HEK293 (cell line): ENCODE measurements around the gene PRMT7.
A peak's percentile ranks its signal among the peaks of the same experiment; 100 is the strongest.

Experiments used
- CTCF ChIP-seq: fragments of 450-650 bp; formaldehyde crosslinking; IDR thresholded peaks from 2 replicates; pipeline ENCODE4 v1.5.1; 2016; ENCODE audit warnings: missing biosample characterization, missing genetic modification characterization
- PRDM1 ChIP-seq: fragments of 450-650 bp; formaldehyde crosslinking; IDR thresholded peaks from 2 replicates; pipeline ENCODE4; 2016; ENCODE audit warnings: missing biosample characterization, missing genetic modification characterization
- REST ChIP-seq: fragments of 450-650 bp; formaldehyde crosslinking; IDR thresholded peaks from 2 replicates; pipeline ENCODE4 v1.5.1; 2016; ENCODE audit warnings: missing biosample characterization, missing genetic modification characterization
- YY1 ChIP-seq: fragments of 450-650 bp; formaldehyde crosslinking; IDR thresholded peaks from 2 replicates; pipeline ENCODE4 v1.5.1; 2018; ENCODE audit warnings: missing biosample characterization, missing genetic modification characterization
- ZBTB1 ChIP-seq: fragments of 450-650 bp; formaldehyde crosslinking; IDR thresholded peaks from 2 replicates; pipeline ENCODE4 v1.5.1; 2016; ENCODE audit warnings: missing biosample characterization, missing genetic modification characterization
- ZBTB11 ChIP-seq: fragments of 450-650 bp; formaldehyde crosslinking; conservative IDR thresholded peaks from 2 replicates; pipeline ENCODE4 v1.5.1; 2016; ENCODE audit warnings: low read depth, missing biosample characterization, missing genetic modification characterization
- ZBTB8A ChIP-seq: fragments of 450-650 bp; formaldehyde crosslinking; IDR thresholded peaks from 2 replicates; pipeline ENCODE4 v1.5.1; 2016; ENCODE audit warnings: missing biosample characterization, missing genetic modification characterization
- ZNF10 ChIP-seq: fragments of 450-650 bp; formaldehyde crosslinking; IDR thresholded peaks from 2 replicates; pipeline ENCODE4 v1.5.1; 2017; ENCODE audit warnings: missing biosample characterization, missing genetic modification characterization
- ZNF148 ChIP-seq: fragments of 450-650 bp; formaldehyde crosslinking; IDR thresholded peaks from 2 replicates; pipeline ENCODE4 v1.5.0; 2017; ENCODE audit warnings: missing biosample characterization, missing genetic modification characterization, borderline replicate concordance
- ZNF23 ChIP-seq: fragments of 450-650 bp; formaldehyde crosslinking; IDR thresholded peaks from 2 replicates; pipeline ENCODE4 v1.5.1; 2016; ENCODE audit warnings: missing biosample characterization, missing genetic modification characterization, borderline replicate concordance
- ZNF274 ChIP-seq, 2 experiments: fragments of 200-500 bp in 1 of 2; fragments of 450-650 bp in 1 of 2; sonication (Bioruptor generic) in 1 of 2; formaldehyde crosslinking in 1 of 2; IDR thresholded peaks; 2 replicates each; pipeline versions ENCODE4 v1.5.1 to v1.6.1; 2014 to 2016; ENCODE audit warnings: borderline replicate concordance in 1 of 2, inconsistent platforms in 1 of 2, low read length in 1 of 2, missing biosample characterization in 1 of 2, missing genetic modification characterization in 1 of 2
- ZNF639 ChIP-seq: fragments of 450-650 bp; formaldehyde crosslinking; IDR thresholded peaks from 2 replicates; pipeline ENCODE4 v1.5.1; 2016; ENCODE audit warnings: missing biosample characterization, missing genetic modification characterization
- ZNF677 ChIP-seq: fragments of 450-650 bp; IDR thresholded peaks from 2 replicates; pipeline ENCODE4 v1.5.0; 2018; ENCODE audit warnings: missing biosample characterization, mild to moderate bottlenecking, missing genetic modification characterization, moderate library complexity

GRCh38 chr16:68298312-68298711 is 12.5 kb upstream of the PRMT7 start:
- TF ChIP-seq CTCF (tag by site-specific recombination) (no peak), YY1 (tag by site-specific recombination) (no peak), ZBTB8A (tag by site-specific recombination) (no peak), ZNF274 (IDR thresholded peaks at IDR 0.05; ENCODE audit: low read length) (no peak), ZNF274 (tag by site-specific recombination; IDR thresholded peaks at IDR 0.05; ENCODE audit: borderline replicate concordance) (no peak), ZNF23 (tag by site-specific recombination) (no peak), ZNF10 (tag by site-specific recombination) (no peak), ZNF148 (tag by site-specific recombination) (no peak), ZNF677 (tag by site-specific recombination) (no peak), ZBTB1 (tag by site-specific recombination) (no peak), ZBTB11 (tag by site-specific recombination) (no peak), REST (tag by site-specific recombination) (no peak), PRDM1 (tag by site-specific recombination) (peak; percentile 20; the same call in 1 of the 2 replicates), ZNF639 (tag by site-specific recombination) (no peak)
